ENCODE results near the gene MAS1. TPM values are rescaled to one million over a fixed set of nuclear protein-coding genes. Genes with fewer than 3 reads are reported as not detected.

MAS1 gene
- total RNA-seq, 4 donors from 2014 or later: under 0.01 to 0.58 (median 0.43) TPM

DNA sequence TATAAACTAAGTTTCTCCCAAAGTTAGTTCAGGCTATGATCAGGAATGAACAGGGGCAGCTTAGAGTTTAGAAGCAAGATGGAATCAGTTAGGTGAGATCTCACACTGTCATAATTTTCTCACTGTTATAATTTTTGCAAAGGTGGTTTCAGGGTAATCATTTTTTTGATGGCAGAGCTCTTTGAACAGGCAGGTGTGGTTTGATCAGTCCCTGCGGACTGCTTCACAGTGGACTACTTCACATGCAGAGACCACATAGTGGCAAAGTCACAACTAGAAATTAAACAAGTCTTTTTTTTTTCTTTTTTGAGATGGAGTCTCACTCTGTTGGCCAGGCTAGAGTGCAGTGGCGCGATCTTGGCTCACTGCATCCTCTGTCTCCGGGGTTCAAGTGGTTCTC lies 6.8 kb downstream of the MAS1 start:
- intact Hi-C loops (cut with DNase I; ENCODE audit: low total_unique reads): no loop called here
- Histone ChIP-seq H3K27me3 (no peaks in the 10 kb centered on the region), H3K36me3 (no peaks in the 10 kb centered on the region), H3K27ac (no peak overlapping the region), H3K4me3 (no peak overlapping the region), H3K9me3 (no peaks in the 10 kb centered on the region), H3K4me1 (no peaks in the 10 kb centered on the region)
- DNase-seq: no peak
- TF ChIP-seq, protein P1, sequence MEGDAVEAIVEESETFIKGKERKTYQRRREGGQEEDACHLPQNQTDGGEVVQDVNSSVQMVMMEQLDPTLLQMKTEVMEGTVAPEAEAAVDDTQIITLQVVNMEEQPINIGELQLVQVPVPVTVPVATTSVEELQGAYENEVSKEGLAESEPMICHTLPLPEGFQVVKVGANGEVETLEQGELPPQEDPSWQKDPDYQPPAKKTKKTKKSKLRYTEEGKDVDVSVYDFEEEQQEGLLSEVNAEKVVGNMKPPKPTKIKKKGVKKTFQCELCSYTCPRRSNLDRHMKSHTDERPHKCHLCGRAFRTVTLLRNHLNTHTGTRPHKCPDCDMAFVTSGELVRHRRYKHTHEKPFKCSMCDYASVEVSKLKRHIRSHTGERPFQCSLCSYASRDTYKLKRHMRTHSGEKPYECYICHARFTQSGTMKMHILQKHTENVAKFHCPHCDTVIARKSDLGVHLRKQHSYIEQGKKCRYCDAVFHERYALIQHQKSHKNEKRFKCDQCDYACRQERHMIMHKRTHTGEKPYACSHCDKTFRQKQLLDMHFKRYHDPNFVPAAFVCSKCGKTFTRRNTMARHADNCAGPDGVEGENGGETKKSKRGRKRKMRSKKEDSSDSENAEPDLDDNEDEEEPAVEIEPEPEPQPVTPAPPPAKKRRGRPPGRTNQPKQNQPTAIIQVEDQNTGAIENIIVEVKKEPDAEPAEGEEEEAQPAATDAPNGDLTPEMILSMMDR (IDR thresholded peaks at IDR 0.05): no peak
- no peak for TF ChIP-seq POLR2A (IDR thresholded peaks at IDR 0.05)

DNA sequence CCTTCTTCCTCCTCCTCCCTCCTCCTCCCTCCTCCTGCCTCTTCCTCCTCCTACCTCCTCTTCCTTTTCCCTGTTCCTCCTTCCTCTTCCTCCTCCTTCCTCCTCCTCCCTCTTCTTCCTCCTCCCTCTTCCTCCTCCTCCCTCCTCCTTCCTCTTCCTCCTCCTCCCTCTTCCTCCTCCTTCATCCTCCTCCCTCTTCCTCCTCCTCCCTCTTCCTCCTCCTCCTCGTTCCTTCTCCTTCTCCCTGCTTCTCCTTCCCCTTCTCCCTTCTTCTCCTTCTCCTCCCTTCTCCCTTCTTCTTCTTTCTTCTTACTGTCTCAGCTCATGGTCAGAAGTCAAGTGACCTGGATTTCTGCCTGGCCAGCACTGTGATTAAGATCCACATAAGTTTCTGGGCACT lies 7.7 kb downstream of the MAS1 start:
- no peak for DNase-seq
- intact Hi-C loops (cut with DNase I; ENCODE audit: low total_unique reads): no loop called here

DNA sequence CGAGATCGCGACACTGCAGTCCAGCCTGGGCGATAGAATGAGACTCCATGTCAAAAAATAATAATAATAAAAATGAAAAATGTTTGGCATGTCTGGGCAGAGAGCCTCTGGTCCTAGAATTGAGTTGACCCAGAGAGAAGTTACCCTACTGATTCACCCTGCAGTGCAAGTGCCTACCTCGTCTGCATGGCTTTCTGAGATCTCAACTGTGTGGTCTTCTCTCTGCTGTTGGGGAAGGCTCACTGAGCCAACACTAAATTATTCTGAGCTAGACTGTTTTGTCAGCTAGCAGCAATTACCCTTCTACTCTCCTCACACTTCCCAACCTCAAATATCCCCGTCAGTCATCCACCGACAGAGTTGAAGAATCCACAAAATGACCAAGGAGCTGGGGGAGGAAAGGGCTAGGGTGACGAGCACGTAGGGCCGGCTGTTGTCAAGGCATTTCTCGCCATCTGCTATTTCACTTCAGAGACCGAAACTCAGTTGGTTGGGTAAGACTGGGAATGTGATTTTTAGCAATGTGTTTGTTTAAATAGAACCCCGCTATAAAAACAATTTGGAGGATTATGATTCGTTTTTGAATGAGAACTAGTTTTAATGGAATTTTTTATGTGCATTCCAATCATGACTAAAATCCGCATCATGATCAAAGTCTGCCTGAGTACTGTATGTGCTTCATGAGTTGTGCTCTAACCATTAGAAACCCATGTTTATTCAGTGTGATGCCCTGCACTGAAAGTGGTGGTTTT lies 9.4 kb downstream of the MAS1 start:
- Histone ChIP-seq H3K4me3 (no peak overlapping the region), H3K27me3 (no peaks in the 10 kb centered on the region), H3K27ac (no peak overlapping the region), H3K36me3 (no peaks in the 10 kb centered on the region), H3K9me3 (no peaks in the 10 kb centered on the region), H3K4me1 (no peaks in the 10 kb centered on the region)
- intact Hi-C loops (cut with DNase I; ENCODE audit: low total_unique reads): no loop called here
- no peak for DNase-seq
- TF ChIP-seq POLR2A (IDR thresholded peaks at IDR 0.05): no peak
- TF ChIP-seq, protein P1 (IDR thresholded peaks at IDR 0.05): no peak

More for the DNA sequence above, 7.7 kb downstream of the MAS1 start:
- Histone ChIP-seq H3K27me3 (no peaks in the 10 kb centered on the region), H3K9me3 (no peaks in the 10 kb centered on the region), H3K4me3 (no peak overlapping the region), H3K36me3 (no peaks in the 10 kb centered on the region), H3K27ac (no peak overlapping the region), H3K4me1 (no peaks in the 10 kb centered on the region)
- no peak for TF ChIP-seq POLR2A (IDR thresholded peaks at IDR 0.05)
- TF ChIP-seq, protein P1 (IDR thresholded peaks at IDR 0.05): no peak

DNA sequence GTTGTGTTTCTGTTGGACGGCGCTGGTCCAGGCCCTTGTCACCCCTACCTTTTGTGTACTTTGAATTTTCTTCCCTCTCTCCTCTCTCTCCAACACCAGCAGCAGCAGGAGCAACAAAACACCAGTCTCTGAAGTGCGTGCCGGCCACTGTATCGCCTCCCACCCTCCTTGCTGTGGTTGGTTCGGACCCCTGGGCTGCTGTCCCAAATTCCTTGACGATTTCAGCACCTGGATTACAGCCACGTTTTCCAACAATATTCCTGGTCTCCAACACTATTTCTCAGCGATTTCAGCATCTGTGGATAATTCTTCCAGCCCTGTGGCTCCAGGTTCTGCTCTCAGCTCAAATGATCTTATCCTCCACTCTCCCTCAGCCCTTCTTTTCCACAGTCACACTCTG lies 11.8 kb downstream of the MAS1 start:
- no peak for DNase-seq
- no peak for TF ChIP-seq POLR2A (IDR thresholded peaks at IDR 0.05)
- TF ChIP-seq, protein P1 (IDR thresholded peaks at IDR 0.05): no peak
- no peaks in the 10 kb centered on the region for H3K27me3 ChIP-seq
- intact Hi-C loops (cut with DNase I; ENCODE audit: low total_unique reads): no loop called here
- H3K36me3 ChIP-seq: no peaks in the 10 kb centered on the region
- H3K4me1 ChIP-seq: no peaks in the 10 kb centered on the region
- H3K27ac ChIP-seq: no peak overlapping the region
- H3K9me3 ChIP-seq: no peaks in the 10 kb centered on the region
- H3K4me3 ChIP-seq: no peak overlapping the region

DNA sequence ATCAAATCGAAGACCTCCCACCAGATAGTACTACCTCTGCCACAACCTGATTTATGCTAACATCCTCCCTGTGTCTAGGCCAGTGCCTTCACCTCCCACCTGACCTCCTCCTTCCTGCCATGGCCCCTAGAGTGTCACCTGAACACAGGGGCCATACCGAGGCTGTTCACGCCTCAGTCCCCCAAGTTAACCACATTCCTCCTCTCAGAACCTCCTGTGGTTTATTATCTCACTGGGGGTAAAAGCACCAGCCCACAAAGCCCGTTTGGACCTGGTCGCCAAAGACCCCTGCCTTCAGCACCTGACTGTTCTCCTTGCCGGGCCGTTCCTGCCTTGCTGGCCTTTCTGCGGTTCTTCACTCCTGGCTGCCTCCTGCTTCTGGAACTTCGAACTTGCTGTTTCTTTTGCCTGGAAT lies 13.7 kb downstream of the MAS1 start:
- Histone ChIP-seq H3K36me3 (no peaks in the 10 kb centered on the region), H3K9me3 (no peaks in the 10 kb centered on the region), H3K4me3 (no peak overlapping the region), H3K27me3 (no peaks in the 10 kb centered on the region), H3K27ac (no peak overlapping the region), H3K4me1 (no peaks in the 10 kb centered on the region)
- intact Hi-C loops (cut with DNase I; ENCODE audit: low total_unique reads): no loop called here
- TF ChIP-seq, protein P1 (IDR thresholded peaks at IDR 0.05): no peak
- no peak for TF ChIP-seq POLR2A (IDR thresholded peaks at IDR 0.05)
- DNase-seq: no peak
